Measurements from ENCODE around the gene FOXP1. TPM values are rescaled to one million over a fixed set of nuclear protein-coding genes. Genes with fewer than 3 reads are reported as not detected.

The FOXP1 gene
- total and polyA plus RNA-seq, 2 donors (not counting 1 experiment from before 2014, with no cell fraction given), result 91.1 to 508 TPM

GRCh38 chr3:71026634-71027578 lies 556.6 kb downstream of the FOXP1 start:
- Histone ChIP-seq H3K79me2 (ENCODE audit: control insufficient read depth, insufficient read depth, low read length) (peaks cover 98% of the 10 kb centered on the region), H3K27ac (ENCODE audit: low read length in 2 of 2) (peak overlapping the region; percentile 6 to 75), H3K4me3 (ENCODE audit: control extremely low read depth in 1 of 5, extremely low read depth in 1 of 5, insufficient read depth in 1 of 5, low read depth in 2 of 5, low read length in 4 of 5) (no peak overlapping the region), H3K36me3 (replicated peaks in 1 of 2; ENCODE audit: control extremely low read depth in 1 of 2, control insufficient read depth in 1 of 2, extremely low read depth in 1 of 2, insufficient read depth in 2 of 2, low read length in 1 of 2) (peaks cover 2 to 80% of the 10 kb centered on the region in 2 experiments), H2AFZ (ENCODE audit: insufficient read depth, low read depth, low read length, poor library complexity, severe bottlenecking) (no peak overlapping the region), H4K20me1 (ENCODE audit: control insufficient read depth, insufficient read depth, low read length, poor library complexity, severe bottlenecking) (peaks cover 26% of the 10 kb centered on the region), H3K4me1 (ENCODE audit: control insufficient read depth in 2 of 2, insufficient read depth in 2 of 2, low read length in 2 of 2) (peaks cover 56 to 59% of the 10 kb centered on the region in 2 donors), H3K4me2 (replicated peaks; ENCODE audit: low read depth, low read length, poor library complexity, severe bottlenecking) (no peak overlapping the region), H3K9me3 (ENCODE audit: control extremely low read depth in 1 of 3, control insufficient read depth in 2 of 3, insufficient read depth in 1 of 3, low read length in 2 of 3) (no peaks in the 10 kb centered on the region), H3K9ac (ENCODE audit: low read length) (no peak overlapping the region), H3K27me3 (replicated peaks in 1 of 4; ENCODE audit: control extremely low read depth in 1 of 4, control insufficient read depth in 3 of 4, insufficient read depth in 4 of 4, low read length in 3 of 4) (no peaks in the 10 kb centered on the region)
- no peaks in the 10 kb centered on the region for H3K9me3 Mint-ChIP-seq (ENCODE audit: insufficient read depth)
- no peaks in the 10 kb centered on the region for H3K27me3 Mint-ChIP-seq
- no peak for ATAC-seq (ENCODE audit: low read depth)
- TF ChIP-seq EZH2 (IDR thresholded peaks at IDR 0.05; ENCODE audit: borderline replicate concordance, insufficient read depth, low read depth, low read length, poor library complexity, severe bottlenecking), result no peak
- intact Hi-C loops (cut with micrococcal nuclease), result loop anchor here (1.0 kb wide), 1 partner anchor 12 kb away; no protein-coding TSS in a partner anchor
- CTCF ChIA-PET, result interaction anchor here (1.0 to 1.2 kb wide), 2 partner anchors 21 to 41 kb away, joined by 3 read pairs; no protein-coding TSS in a partner anchor
- POLR2A ChIA-PET, result no interaction called here
- DNase-seq, result no peak
- no peak overlapping the region for H3K4me3 Mint-ChIP-seq
- peaks cover 85% of the 10 kb centered on the region for H3K4me1 Mint-ChIP-seq
- peak overlapping the region; percentile 18 for H3K27ac Mint-ChIP-seq
- 100% methylated on average over 2 of the region's 6 CpGs for WGBS (ENCODE audit: insufficient coverage)

- DNase-seq, result no peak
- TF ChIP-seq EZH2 (IDR thresholded peaks at IDR 0.05; ENCODE audit: borderline replicate concordance, insufficient read depth, low read depth, low read length, poor library complexity, severe bottlenecking) (no peak), CTCF (IDR thresholded peaks at IDR 0.05) (no peak)
- Histone ChIP-seq H3K9ac (ENCODE audit: low read length) (no peak overlapping the region), H3K4me2 (replicated peaks; ENCODE audit: low read depth, low read length, poor library complexity, severe bottlenecking) (peak overlapping the region; percentile 11), H4K20me1 (ENCODE audit: control insufficient read depth, insufficient read depth, low read length, poor library complexity, severe bottlenecking) (peaks cover 21% of the 10 kb centered on the region), H3K9me3 (ENCODE audit: control extremely low read depth in 1 of 3, control insufficient read depth in 2 of 3, insufficient read depth in 1 of 3, low read length in 2 of 3) (no peaks in the 10 kb centered on the region), H3K27me3 (replicated peaks in 1 of 4; ENCODE audit: control extremely low read depth in 1 of 4, control insufficient read depth in 3 of 4, insufficient read depth in 4 of 4, low read length in 3 of 4) (no peaks in the 10 kb centered on the region), H3K36me3 (replicated peaks in 1 of 2; ENCODE audit: control extremely low read depth in 1 of 2, control insufficient read depth in 1 of 2, extremely low read depth in 1 of 2, insufficient read depth in 2 of 2, low read length in 1 of 2) (peaks cover 2 to 75% of the 10 kb centered on the region in 2 experiments), H2AFZ (ENCODE audit: insufficient read depth, low read depth, low read length, poor library complexity, severe bottlenecking) (no peak overlapping the region), H3K79me2 (ENCODE audit: control insufficient read depth, insufficient read depth, low read length) (peaks cover 98% of the 10 kb centered on the region), H3K27ac (ENCODE audit: low read length in 2 of 2) (peak overlapping the region; percentile 35 to 75), H3K4me1 (ENCODE audit: control insufficient read depth in 2 of 2, insufficient read depth in 2 of 2, low read length in 2 of 2) (peaks cover 42 to 45% of the 10 kb centered on the region in 2 donors), H3K4me3 (ENCODE audit: control extremely low read depth in 1 of 5, extremely low read depth in 1 of 5, insufficient read depth in 1 of 5, low read depth in 2 of 5, low read length in 4 of 5) (no peak overlapping the region)
- H3K27me3 Mint-ChIP-seq, result no peaks in the 10 kb centered on the region
- H3K9me3 Mint-ChIP-seq (ENCODE audit: insufficient read depth), result no peaks in the 10 kb centered on the region
- H3K27ac Mint-ChIP-seq, result peak overlapping the region; percentile 62
- H3K4me1 Mint-ChIP-seq, result peaks cover 78% of the 10 kb centered on the region
- intact Hi-C loops (cut with micrococcal nuclease), result no loop called here
- CTCF ChIA-PET, result interaction anchor here (1.0 to 1.2 kb wide), 2 partner anchors 19 to 42 kb away, joined by 3 read pairs; no protein-coding TSS in a partner anchor
- POLR2A ChIA-PET, result no interaction called here
- no peak for ATAC-seq (ENCODE audit: low read depth)
- WGBS (ENCODE audit: insufficient coverage), result no CpG with 5 or more reads among the region's 1 CpG
- H3K4me3 Mint-ChIP-seq, result peak overlapping the region; percentile 42
These were observed 558.0 kb downstream of the FOXP1 start for GRCh38 chr3:71025516-71025915.

Measured in B cell (primary cell).